HepG2 (cell line): ENCODE results near the gene POFUT1.

Source experiments
- MAZ ChIP-seq, 2 experiments: sonication (generic) in 1 of 2; formaldehyde crosslinking in 1 of 2; IDR thresholded peaks; 2 replicates each; pipeline versions ENCODE4 v1.5.0 to v1.6.1; 2012 to 2020; ENCODE audit warnings: low read depth in 2 of 2, mild to moderate bottlenecking in 2 of 2, borderline replicate concordance in 1 of 2, improper control_type of control experiment in 1 of 2, low read length in 1 of 2, missing genetic modification reagents in 1 of 2, moderate library complexity in 1 of 2
- MTF1 ChIP-seq: sonication (generic); formaldehyde crosslinking; IDR thresholded peaks from 2 replicates; pipeline ENCODE4 v1.5.0; 2020; ENCODE audit warnings: missing genetic modification reagents
- SIN3A ChIP-seq: IDR thresholded peaks from 2 replicates; pipeline ENCODE4 v1.6.1; 2011; ENCODE audit warnings: low read depth, mild to moderate bottlenecking, control low read depth, low read length, borderline replicate concordance
- U2AF2 ChIP-seq: fragments of 200-400 bp; formaldehyde crosslinking; IDR thresholded peaks from 2 replicates; pipeline ENCODE4 v1.6.1; 2017; ENCODE audit warnings: low read depth, mild to moderate bottlenecking, low read length
- ZSCAN22 ChIP-seq: sonication (generic); formaldehyde crosslinking; IDR thresholded peaks from 2 replicates; pipeline ENCODE4 v1.4.0; 2020; ENCODE audit warnings: mild to moderate bottlenecking, missing genetic modification reagents
- TF ChIP-seq, protein P1 (sequence below): sonication (generic); formaldehyde crosslinking; IDR thresholded peaks from 2 replicates; pipeline ENCODE4 v1.4.0; 2020; ENCODE audit warnings: mild to moderate bottlenecking, missing genetic modification reagents
- TF ChIP-seq, protein P2 (sequence below): sonication (generic); formaldehyde crosslinking; IDR thresholded peaks from 2 replicates; pipeline ENCODE4 v1.5.0; 2020; ENCODE audit warnings: mild to moderate bottlenecking, missing genetic modification reagents, moderate library complexity
- TF ChIP-seq, protein P3 (sequence below): fragments of 450-650 bp; IDR thresholded peaks from 2 replicates; pipeline ENCODE4 v1.6.1; 2016
- TF ChIP-seq, protein P4 (sequence below): sonication (generic); formaldehyde crosslinking; IDR thresholded peaks from 2 replicates; pipeline ENCODE4 v1.8.0; 2022; ENCODE audit warnings: missing genetic modification reagents, mild to moderate bottlenecking, borderline replicate concordance

DNA sequence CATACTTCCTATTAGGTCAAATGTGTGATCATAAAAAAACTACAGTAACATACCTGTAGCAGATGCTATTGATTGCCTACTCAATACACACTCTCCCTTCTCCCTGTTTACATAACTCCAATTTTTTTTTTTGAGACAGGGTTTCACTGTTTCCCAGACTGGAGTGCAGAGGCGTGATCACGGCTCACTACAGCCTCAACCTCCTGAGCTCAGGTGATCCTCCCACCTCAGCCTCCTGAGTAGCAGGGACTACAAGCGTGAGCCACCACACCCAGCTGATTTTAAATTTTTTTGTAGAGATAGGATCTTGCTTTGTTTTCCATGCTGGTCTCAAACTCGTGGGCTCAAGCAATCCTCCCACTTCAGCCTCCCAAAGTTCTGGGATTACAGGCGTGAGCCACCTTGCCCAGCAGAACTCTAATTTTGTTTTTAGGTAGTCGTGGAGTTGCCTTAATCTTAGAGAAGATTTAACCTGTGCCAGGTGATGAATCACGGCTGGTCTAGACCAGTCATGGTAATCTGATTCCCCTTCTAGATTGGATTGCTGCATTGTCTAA is 55.8 kb downstream of the POFUT1 start:
- TF ChIP-seq, protein P1, sequence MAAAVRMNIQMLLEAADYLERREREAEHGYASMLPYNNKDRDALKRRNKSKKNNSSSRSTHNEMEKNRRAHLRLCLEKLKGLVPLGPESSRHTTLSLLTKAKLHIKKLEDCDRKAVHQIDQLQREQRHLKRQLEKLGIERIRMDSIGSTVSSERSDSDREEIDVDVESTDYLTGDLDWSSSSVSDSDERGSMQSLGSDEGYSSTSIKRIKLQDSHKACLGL (CRISPR knock-in tag), result no peak
- no peak for TF ChIP-seq ZSCAN22
- TF ChIP-seq MTF1 (CRISPR knock-in tag), result no peak
- TF ChIP-seq U2AF2, result no peak
- TF ChIP-seq MAZ (IDR thresholded peaks at IDR 0.05; ENCODE audit: borderline replicate concordance, low read depth, low read length), result no peak
- no peak; the same call in 1 of the 2 replicates for TF ChIP-seq MAZ (CRISPR knock-in tag; IDR thresholded peaks at IDR 0.05; ENCODE audit: low read depth)
- no peak for TF ChIP-seq SIN3A
- TF ChIP-seq, protein P2, sequence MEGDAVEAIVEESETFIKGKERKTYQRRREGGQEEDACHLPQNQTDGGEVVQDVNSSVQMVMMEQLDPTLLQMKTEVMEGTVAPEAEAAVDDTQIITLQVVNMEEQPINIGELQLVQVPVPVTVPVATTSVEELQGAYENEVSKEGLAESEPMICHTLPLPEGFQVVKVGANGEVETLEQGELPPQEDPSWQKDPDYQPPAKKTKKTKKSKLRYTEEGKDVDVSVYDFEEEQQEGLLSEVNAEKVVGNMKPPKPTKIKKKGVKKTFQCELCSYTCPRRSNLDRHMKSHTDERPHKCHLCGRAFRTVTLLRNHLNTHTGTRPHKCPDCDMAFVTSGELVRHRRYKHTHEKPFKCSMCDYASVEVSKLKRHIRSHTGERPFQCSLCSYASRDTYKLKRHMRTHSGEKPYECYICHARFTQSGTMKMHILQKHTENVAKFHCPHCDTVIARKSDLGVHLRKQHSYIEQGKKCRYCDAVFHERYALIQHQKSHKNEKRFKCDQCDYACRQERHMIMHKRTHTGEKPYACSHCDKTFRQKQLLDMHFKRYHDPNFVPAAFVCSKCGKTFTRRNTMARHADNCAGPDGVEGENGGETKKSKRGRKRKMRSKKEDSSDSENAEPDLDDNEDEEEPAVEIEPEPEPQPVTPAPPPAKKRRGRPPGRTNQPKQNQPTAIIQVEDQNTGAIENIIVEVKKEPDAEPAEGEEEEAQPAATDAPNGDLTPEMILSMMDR (CRISPR knock-in tag), result no peak
- TF ChIP-seq, protein P3, sequence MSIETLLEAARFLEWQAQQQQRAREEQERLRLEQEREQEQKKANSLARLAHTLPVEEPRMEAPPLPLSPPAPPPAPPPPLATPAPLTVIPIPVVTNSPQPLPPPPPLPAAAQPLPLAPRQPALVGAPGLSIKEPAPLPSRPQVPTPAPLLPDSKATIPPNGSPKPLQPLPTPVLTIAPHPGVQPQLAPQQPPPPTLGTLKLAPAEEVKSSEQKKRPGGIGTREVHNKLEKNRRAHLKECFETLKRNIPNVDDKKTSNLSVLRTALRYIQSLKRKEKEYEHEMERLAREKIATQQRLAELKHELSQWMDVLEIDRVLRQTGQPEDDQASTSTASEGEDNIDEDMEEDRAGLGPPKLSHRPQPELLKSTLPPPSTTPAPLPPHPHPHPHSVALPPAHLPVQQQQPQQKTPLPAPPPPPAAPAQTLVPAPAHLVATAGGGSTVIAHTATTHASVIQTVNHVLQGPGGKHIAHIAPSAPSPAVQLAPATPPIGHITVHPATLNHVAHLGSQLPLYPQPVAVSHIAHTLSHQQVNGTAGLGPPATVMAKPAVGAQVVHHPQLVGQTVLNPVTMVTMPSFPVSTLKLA, result no peak
- TF ChIP-seq, protein P4, sequence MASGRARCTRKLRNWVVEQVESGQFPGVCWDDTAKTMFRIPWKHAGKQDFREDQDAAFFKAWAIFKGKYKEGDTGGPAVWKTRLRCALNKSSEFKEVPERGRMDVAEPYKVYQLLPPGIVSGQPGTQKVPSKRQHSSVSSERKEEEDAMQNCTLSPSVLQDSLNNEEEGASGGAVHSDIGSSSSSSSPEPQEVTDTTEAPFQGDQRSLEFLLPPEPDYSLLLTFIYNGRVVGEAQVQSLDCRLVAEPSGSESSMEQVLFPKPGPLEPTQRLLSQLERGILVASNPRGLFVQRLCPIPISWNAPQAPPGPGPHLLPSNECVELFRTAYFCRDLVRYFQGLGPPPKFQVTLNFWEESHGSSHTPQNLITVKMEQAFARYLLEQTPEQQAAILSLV (CRISPR knock-in tag), result no peak
